Measurements from ENCODE around the gene TRIO.

GRCh38 chr5:14127587-14127986, 15.6 kb upstream of the TRIO start:
- TF ChIP-seq, protein P1, sequence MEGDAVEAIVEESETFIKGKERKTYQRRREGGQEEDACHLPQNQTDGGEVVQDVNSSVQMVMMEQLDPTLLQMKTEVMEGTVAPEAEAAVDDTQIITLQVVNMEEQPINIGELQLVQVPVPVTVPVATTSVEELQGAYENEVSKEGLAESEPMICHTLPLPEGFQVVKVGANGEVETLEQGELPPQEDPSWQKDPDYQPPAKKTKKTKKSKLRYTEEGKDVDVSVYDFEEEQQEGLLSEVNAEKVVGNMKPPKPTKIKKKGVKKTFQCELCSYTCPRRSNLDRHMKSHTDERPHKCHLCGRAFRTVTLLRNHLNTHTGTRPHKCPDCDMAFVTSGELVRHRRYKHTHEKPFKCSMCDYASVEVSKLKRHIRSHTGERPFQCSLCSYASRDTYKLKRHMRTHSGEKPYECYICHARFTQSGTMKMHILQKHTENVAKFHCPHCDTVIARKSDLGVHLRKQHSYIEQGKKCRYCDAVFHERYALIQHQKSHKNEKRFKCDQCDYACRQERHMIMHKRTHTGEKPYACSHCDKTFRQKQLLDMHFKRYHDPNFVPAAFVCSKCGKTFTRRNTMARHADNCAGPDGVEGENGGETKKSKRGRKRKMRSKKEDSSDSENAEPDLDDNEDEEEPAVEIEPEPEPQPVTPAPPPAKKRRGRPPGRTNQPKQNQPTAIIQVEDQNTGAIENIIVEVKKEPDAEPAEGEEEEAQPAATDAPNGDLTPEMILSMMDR (IDR thresholded peaks at IDR 0.05), result no peak
- no peak for TF ChIP-seq POLR2A (IDR thresholded peaks at IDR 0.05)
